SU-DHL-6 (cell line): Measurements from ENCODE around the gene WWTR1.

Source experiments
- H2AFZ ChIP-seq: fragments of 200-600 bp; sonication (generic); 2 replicates; pipeline ENCODE4 v1.6.1; 2014; ENCODE audit warnings: low read depth, mild to moderate bottlenecking, moderate library complexity, mixed read lengths, antibody characterized with exemption, low read length; ENCODE audit not compliant: severe bottlenecking
- H3F3A ChIP-seq: fragments of 200-600 bp; shearing (Covaris generic); 2 replicates; pipeline ENCODE4 v1.6.0; 2016; ENCODE audit warnings: antibody characterized with exemption, mild to moderate bottlenecking; ENCODE audit not compliant: insufficient read depth
- H3K27ac ChIP-seq: fragments of 200-600 bp; sonication (generic); 2 replicates; pipeline ENCODE4 v1.5.1; 2016; ENCODE audit warnings: low read depth, mild to moderate bottlenecking, low read length, moderate library complexity, mixed read lengths
- H3K27me3 ChIP-seq: fragments of 200-600 bp; sonication (generic), shearing (Covaris generic); 2 replicates; pipeline ENCODE4 v1.6.0; 2014; ENCODE audit warnings: mild to moderate bottlenecking, low read length
- H3K36me3 ChIP-seq: fragments of 200-600 bp; sonication (generic); 2 replicates; pipeline ENCODE4 v1.6.1; 2014; ENCODE audit warnings: mild to moderate bottlenecking, low read length, mixed read lengths
- H3K4me2 ChIP-seq: fragments of 300-600, 200-600 bp; shearing (Covaris generic), sonication (generic); 2 replicates; pipeline ENCODE4 v1.6.0; 2014; ENCODE audit warnings: low read length, low read depth, mild to moderate bottlenecking; ENCODE audit not compliant: poor library complexity, severe bottlenecking
- H3K4me3 ChIP-seq: fragments of 200-600 bp; sonication (generic); 2 replicates; pipeline ENCODE4 v1.5.1; 2014; ENCODE audit warnings: antibody characterized with exemption, low read length, mild to moderate bottlenecking, mixed read lengths; ENCODE audit not compliant: insufficient read depth, poor library complexity, severe bottlenecking
- H3K79me2 ChIP-seq: fragments of 200-600 bp; sonication (generic); 2 replicates; pipeline ENCODE4 v1.6.1; 2014; ENCODE audit warnings: mild to moderate bottlenecking, low read length, moderate library complexity; ENCODE audit not compliant: insufficient read depth
- H3K9ac ChIP-seq: fragments of 200-600 bp; sonication (generic); 2 replicates; pipeline ENCODE4 v1.7.0; 2014; ENCODE audit warnings: mild to moderate bottlenecking, low read length
- H3K9me2 ChIP-seq: fragments of 200-600 bp; sonication (generic); replicated peaks from 2 replicates; pipeline ENCODE4 v1.6.1; 2014; ENCODE audit warnings: low read length; ENCODE audit not compliant: insufficient read depth
- H3K9me3 ChIP-seq: fragments of 200-600 bp; sonication (generic); 2 replicates; pipeline ENCODE4 v1.6.1; 2014; ENCODE audit warnings: low read length, mixed read lengths; ENCODE audit not compliant: insufficient read depth
- H4K20me1 ChIP-seq: fragments of 200-600 bp; sonication (generic); 2 replicates; pipeline ENCODE4 v1.6.1; 2014; ENCODE audit warnings: low read depth, mild to moderate bottlenecking, antibody characterized with exemption, low read length, moderate library complexity, mixed read lengths
- EZH2phosphoT487 ChIP-seq: fragments of 200-600 bp; sonication (generic), shearing (Covaris generic); conservative IDR thresholded peaks from 2 replicates; pipeline ENCODE4 v1.6.1; 2018; ENCODE audit warnings: mild to moderate bottlenecking, antibody characterized with exemption, low read length, moderate library complexity, mixed read lengths
- TF ChIP-seq, protein P1 (sequence below): fragments of 200-600 bp; sonication (generic); IDR thresholded peaks from one replicate; pipeline ENCODE4 v1.5.1; 2017; ENCODE audit warnings: antibody characterized with exemption, mild to moderate bottlenecking, low read length, moderate library complexity; ENCODE audit not compliant: insufficient read depth, poor library complexity, severe bottlenecking

WWTR1 gene

DNA sequence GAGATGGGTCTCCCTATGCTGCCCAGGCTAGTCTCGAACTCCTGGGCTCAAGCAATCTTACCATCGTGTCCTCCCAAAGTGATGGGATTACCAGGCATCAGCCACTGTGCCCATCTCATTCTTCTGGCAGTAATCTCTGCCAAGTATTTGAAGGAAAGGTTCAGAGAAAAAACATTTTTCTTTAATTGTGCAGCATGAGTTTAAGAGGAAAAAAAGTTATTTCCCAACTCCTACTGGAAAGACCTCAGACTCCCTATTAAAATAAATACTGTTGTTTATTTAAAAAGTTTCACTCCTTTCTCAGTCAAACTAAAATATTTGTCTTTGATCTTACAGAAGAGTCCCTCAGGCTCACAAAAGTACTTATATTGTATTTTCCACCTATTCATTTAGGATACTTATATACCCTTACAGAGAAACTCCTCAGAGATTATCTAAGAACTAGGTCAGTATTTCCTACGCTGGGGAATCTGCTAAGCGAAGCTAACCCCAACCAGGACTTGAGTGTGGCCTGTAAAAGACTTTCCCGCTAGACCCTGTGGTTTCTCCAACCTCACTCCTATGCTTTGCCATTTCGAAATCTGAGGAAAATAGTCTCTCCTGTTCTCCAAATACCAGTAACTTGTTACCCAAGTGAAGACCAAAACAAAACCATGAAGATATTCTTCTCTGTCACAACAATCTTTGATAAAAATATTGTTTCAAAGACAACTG, 28.7 kb downstream of the WWTR1 start:
- H2AFZ ChIP-seq = no peak overlapping the region
- H3K27me3 ChIP-seq = no peaks in the 10 kb centered on the region
- H3K9me3 ChIP-seq = no peaks in the 10 kb centered on the region
- H3F3A ChIP-seq = no peaks in the 10 kb centered on the region
- no peak overlapping the region for H3K9ac ChIP-seq
- no peak overlapping the region for H3K27ac ChIP-seq
- no peaks in the 10 kb centered on the region for H3K79me2 ChIP-seq
- no peak overlapping the region for H3K4me2 ChIP-seq
- H3K9me2 ChIP-seq = no peaks in the 10 kb centered on the region
- no peaks in the 10 kb centered on the region for H3K36me3 ChIP-seq
- no peak overlapping the region for H3K4me3 ChIP-seq
- no peaks in the 10 kb centered on the region for H4K20me1 ChIP-seq
- no peak for TF ChIP-seq EZH2phosphoT487
- TF ChIP-seq, protein P1, sequence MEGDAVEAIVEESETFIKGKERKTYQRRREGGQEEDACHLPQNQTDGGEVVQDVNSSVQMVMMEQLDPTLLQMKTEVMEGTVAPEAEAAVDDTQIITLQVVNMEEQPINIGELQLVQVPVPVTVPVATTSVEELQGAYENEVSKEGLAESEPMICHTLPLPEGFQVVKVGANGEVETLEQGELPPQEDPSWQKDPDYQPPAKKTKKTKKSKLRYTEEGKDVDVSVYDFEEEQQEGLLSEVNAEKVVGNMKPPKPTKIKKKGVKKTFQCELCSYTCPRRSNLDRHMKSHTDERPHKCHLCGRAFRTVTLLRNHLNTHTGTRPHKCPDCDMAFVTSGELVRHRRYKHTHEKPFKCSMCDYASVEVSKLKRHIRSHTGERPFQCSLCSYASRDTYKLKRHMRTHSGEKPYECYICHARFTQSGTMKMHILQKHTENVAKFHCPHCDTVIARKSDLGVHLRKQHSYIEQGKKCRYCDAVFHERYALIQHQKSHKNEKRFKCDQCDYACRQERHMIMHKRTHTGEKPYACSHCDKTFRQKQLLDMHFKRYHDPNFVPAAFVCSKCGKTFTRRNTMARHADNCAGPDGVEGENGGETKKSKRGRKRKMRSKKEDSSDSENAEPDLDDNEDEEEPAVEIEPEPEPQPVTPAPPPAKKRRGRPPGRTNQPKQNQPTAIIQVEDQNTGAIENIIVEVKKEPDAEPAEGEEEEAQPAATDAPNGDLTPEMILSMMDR = no peak

DNA sequence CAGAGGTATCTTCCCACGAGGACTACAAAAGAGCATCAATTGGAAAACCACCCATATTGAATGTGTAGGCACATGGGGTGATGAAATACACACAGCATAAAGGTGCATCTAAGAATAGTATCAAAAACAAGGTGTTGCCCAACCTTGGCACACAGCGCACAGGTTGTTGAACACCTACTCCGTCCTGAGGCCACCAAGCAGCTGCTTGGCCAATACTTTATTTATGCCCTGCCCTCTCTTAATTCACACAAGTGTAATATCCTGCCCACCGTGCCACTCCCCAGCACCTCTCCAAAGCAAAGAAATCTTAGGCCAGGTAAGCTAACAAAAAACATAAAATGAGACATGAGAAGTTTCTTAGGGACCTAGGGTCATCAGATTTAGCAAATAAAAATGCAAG, 31.2 kb downstream of the WWTR1 start:
- Histone ChIP-seq H3K79me2 (no peaks in the 10 kb centered on the region), H3K4me3 (no peak overlapping the region), H3K27me3 (no peaks in the 10 kb centered on the region), H3K9me3 (no peaks in the 10 kb centered on the region), H2AFZ (no peak overlapping the region), H3K27ac (no peak overlapping the region), H4K20me1 (no peaks in the 10 kb centered on the region), H3K4me2 (no peak overlapping the region), H3K36me3 (no peaks in the 10 kb centered on the region), H3F3A (no peaks in the 10 kb centered on the region), H3K9ac (no peak overlapping the region), H3K9me2 (no peaks in the 10 kb centered on the region)
- TF ChIP-seq, protein P1 = no peak
- no peak for TF ChIP-seq EZH2phosphoT487

DNA sequence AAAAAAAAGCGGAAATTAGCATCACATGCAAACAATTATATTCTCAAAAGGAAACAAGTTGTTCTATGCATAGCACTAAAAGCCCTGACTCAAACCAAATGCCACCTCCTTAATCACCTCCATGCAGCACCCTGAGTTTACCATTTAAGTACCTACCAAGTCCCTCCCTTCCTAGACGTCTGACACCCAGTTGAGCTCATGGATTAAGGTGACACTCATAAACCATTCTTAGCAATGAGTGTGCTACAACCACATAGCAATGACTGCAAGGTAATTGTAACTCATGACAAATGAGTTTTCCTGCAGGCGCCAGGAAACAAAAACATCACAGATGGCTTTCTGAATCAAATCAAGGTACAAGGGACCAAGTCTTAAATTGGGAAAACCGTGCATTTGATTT, 32.0 kb downstream of the WWTR1 start:
- no peaks in the 10 kb centered on the region for H3K79me2 ChIP-seq
- H3K4me2 ChIP-seq = no peak overlapping the region
- no peak overlapping the region for H2AFZ ChIP-seq
- H4K20me1 ChIP-seq = no peaks in the 10 kb centered on the region
- no peak overlapping the region for H3K27ac ChIP-seq
- no peak for TF ChIP-seq EZH2phosphoT487
- TF ChIP-seq, protein P1 = no peak
- no peaks in the 10 kb centered on the region for H3K9me2 ChIP-seq
- no peak overlapping the region for H3K4me3 ChIP-seq
- H3K9me3 ChIP-seq = no peaks in the 10 kb centered on the region
- H3K27me3 ChIP-seq = no peaks in the 10 kb centered on the region
- no peaks in the 10 kb centered on the region for H3K36me3 ChIP-seq
- H3F3A ChIP-seq = no peaks in the 10 kb centered on the region
- H3K9ac ChIP-seq = no peak overlapping the region
